SW 1271 (cell line): ENCODE measurements around the gene BCL11A.

Source experiments
- DNase-seq, 2 experiments: peaks; one replicate each; lab custom pipeline; 2025; lab: John Stamatoyannopoulos, UW

BCL11A gene

GRCh38 chr2:60553495-60554073 is at the start of gene BCL11A:
Gene BCL11A, minus strand, starts transcription at chr2:60553654. Its CDS starts 384 bp downstream, at chr2:60553270.
- peak; percentile 78 to 90 for DNase-seq

GRCh38 chr2:60602828-60603532 is 49.5 kb upstream of the BCL11A start:
- DNase-seq = no peak

GRCh38 chr2:60602388-60602787 is 48.9 kb upstream of the BCL11A start:
- no peak for DNase-seq

DNA sequence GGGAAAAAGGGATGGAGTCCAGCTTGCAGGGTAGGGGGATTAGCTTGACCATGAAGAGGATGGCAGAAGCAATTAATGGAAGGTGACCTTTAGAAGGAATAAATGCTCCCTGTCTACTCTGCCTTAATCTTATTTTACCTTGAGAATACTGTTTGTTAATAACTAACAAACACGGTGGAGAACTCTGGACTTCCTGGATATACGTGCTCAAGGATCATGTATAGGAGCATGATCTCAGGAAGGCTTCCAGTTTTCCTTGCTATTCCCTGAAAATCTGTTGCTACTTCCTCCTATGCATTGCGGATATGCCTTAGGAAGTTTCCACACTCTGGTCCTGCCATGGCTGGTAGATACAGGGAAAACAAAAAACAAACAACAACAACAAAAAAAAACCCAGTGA is 44.8 kb upstream of the BCL11A start:
- no peak for DNase-seq

DNA sequence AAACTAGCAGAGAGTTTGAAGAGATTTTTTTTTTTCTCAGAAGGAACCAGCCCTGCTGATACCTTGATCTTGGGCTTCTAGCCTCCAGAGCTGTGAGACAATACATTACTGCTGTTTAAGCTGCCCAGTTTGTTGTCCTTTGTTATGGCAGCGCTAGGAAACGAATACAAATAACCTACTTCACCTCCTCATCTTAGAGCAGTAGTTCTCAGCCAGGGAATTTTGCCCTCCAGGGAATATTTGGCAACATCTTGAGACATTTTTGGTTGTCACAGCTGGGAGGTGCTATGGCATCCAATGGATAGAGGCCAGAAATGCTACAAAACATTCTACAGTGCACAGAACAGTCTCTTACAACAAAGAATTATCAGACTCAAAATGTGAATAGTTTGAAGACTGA is 43.9 kb upstream of the BCL11A start:
- DNase-seq = no peak

- no peak for DNase-seq
These were observed 43.0 kb upstream of the BCL11A start for GRCh38 chr2:60596411-60596810.

GRCh38 chr2:60595953-60596352 is 42.5 kb upstream of the BCL11A start:
- no peak for DNase-seq

DNA sequence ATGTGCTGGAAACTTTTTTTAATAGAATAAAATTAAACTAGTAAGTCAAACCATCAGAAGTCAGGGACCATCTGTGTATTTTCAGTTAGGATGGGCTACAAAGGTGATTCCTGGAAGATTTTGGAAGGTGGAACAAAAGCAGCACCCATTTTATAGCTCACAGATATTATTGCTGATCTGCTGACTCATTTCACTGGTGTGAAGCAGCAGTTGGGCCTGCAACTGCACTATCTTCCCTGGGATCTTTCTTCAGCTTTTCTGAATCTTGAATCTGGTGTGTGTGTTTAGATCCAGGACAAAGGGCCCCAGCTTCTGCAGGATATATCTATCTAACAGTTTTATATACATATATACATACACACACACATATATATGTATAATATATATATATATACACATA is 35.6 kb upstream of the BCL11A start:
- no peak for DNase-seq

DNA sequence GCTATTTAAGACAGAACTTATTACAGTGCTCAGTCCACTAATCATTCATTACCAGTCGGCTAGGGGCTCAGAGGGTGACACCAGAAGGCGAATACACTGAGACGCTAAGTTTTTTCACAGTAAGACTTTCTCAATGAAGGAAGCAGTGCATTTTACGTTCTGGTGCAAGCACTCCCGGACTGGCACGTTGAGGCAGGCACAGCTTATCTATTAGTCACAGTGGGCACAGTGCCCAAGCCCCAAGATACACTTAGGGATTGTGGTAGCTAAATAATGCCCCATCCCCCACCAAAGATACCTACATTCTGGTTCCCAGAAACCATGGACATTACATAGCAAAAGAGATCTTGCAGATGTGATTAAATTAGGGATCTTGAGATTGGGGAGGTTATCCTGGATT is 32.6 kb upstream of the BCL11A start:
- no peak for DNase-seq

DNA sequence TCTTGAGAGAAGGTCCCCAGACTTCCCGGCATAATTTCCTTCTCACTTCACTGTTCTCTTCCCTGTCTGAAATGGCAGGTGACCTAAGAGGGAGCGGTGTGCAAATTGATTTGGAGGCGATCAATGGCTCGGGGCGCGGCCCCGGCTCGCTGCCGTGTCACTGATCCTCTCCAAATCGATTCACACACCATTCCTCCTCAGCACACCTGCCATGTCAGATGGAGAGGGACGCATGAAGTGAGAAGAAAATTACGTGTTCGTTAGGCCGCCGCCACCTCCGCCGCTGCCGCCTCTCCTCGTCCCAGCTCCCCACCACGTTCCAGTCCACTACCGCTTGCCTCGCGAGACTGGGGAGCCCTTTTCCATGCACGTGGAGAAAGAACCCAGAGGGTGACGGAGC is 31.8 kb upstream of the BCL11A start:
- no peak for DNase-seq

DNA sequence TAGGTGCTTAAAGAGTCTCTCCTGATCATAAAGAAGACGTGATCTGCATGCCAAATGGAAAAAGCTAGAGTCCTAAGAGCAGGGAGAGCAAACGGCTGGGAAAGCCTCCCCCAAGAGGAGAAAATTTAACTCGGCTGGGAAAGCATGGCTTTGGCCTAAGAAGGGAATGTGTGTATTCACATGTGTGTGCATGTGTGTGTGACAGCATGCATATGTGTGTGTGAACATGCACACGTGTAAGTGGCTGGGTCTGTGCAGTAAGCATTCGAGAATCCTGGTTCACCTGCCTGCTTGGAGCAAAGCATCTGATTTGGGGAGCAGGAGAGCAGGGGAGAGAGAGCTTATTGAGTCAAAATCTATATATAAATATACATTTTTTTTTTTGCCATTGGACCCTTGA is 30.1 kb upstream of the BCL11A start:
- DNase-seq = no peak

DNA sequence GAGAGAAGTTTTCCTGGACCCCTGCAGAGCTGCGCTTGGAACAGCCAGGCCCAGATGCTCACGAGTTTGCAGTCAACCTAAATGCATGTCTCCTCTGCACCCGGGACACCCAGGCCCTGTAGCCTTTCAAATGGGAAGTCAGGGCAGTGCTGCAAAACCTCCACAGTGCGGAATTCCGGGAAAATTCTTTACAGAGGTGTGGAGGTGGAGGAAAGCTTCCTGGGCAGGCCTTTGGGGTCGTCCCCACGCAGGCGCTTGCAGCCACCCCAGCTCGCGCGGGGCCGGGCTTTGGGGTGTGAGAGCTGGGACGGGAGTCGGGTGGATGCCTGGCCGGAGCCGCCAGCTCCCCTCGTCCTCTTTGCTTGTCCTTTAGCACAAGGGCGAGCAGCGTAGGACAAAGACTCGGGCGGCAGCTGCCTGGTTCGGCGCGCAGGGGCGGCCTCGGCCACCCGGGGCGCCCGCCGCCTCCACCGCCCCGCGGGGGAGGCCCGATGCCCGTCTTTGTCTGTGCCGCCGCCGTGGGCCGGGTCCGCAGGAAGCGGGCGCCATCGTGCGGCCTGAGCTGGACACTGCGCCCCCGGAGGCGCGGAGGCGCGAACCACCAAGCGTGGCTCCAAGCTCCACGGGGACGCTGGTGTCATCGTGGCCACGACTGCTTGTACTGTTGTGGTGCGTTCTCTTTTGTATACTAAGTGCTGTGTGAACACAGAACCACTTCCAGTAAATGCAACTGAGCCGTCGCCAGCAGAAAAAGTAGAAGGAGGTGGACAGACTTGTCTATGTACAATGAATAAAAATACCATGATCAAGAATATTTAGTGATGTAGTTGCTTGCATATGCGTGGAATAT is 28.2 kb upstream of the BCL11A start:
- DNase-seq = no peak

DNA sequence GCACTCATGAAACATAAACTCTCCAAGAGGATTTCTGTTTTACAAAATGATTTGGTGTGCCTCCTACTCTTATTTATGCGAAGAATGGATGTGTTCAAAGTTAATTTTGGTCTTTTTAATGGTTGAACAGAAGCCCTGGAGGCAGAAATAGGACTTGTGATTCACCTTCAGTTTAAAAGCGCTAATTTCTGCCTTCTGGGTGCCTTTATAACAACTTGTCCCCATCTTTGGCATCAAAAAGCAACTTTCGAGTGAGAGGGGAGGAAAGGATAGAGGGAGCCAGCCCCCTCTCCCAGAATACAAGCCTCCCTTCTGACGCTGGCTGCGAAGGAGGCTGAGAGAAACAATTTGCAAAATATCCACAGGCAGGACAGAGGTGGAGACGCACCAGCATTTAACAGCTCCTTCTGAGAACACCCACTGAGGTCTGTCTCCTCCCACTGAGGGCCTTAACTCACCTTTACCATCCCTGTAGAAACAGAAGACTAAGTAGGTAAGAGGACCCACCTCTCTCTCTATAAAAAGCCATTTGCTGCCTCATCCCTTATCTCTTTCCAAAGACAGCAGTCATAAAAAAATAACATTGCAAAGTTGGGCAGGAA is 24.3 kb upstream of the BCL11A start:
- no peak for DNase-seq

- no peak for DNase-seq
These were observed 19.8 kb upstream of the BCL11A start for GRCh38 chr2:60573251-60573650.

- no peak for DNase-seq
These were observed 16.8 kb upstream of the BCL11A start for GRCh38 chr2:60570251-60570650.

- DNase-seq = no peak
These were observed 16.2 kb upstream of the BCL11A start for GRCh38 chr2:60569680-60570111.

GRCh38 chr2:60567919-60568768 is 14.7 kb upstream of the BCL11A start:
- DNase-seq = no peak

GRCh38 chr2:60567096-60567495 is 13.6 kb upstream of the BCL11A start:
- DNase-seq = no peak

DNA sequence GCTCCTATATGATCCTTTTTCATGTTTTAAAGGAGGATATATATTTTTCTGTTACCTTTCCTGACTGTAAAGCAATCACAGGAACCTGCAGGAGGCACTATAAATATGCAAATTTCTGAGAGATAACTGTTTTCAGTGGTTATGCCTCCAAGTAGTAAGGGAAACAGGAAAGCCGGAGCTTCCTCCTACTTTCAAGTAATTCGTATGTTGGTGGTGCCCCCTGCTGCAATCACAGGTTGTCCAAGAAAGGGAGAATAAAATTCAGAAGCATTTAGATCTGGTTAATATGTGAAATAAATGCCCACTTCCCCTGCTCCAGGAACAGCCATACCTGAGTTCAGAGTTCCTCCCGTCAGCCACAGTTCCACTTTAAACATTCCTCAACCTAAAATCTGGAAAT is 12.0 kb upstream of the BCL11A start:
- peak; percentile 18 to 35 for DNase-seq

- DNase-seq = peak in 1 of 2 experiments; percentile 32
These were observed 7.5 kb upstream of the BCL11A start for GRCh38 chr2:60560734-60561644.

DNA sequence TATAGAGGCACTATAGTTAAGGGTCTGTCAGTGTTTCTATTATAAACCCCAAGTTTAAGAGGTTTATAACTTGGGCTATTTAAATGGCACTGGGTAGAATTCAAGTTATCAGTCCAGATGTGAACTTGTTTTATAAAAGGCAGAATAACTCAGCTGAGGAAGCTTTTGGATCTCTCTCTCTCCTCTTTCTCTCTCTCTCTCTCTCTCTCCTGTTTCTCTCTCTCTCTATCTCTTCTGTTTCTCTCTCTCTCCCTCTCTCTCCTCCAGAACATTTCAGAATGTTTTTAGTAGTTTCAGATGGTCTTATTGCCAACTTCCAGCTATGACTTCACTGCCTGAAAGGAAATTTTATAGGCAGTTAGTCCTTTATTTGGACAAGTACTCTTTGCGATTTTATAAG is 6.4 kb upstream of the BCL11A start:
- DNase-seq = no peak
